Cardiac septum (tissue), 1 donor: ENCODE measurements around the gene CNTN5. TPM values are rescaled to one million over a fixed set of nuclear protein-coding genes. Genes with fewer than 3 reads are reported as not detected.
"Not testable (repeated sequence)": the region's sequence is repeated elsewhere in the genome, so short reads cannot be mapped to it uniquely, and the experiment has no call there.

Source experiments
- DNase-seq: peaks from one replicate; pipeline ENCODE4 v3.0.0-alpha.2; 2020; ENCODE audit warnings: low spot score
- intact Hi-C: fragments of 100-400 bp; cut with DNase I; formaldehyde crosslinking; loops from one replicate; pipeline ENCODE4 v1.14.0; 2022
- long read RNA-seq: library from polyadenylated mRNA; unstranded; transcript quantifications from one replicate; pipeline ENCODE4 v2.0.0, GENCODE V29; 2021
- total RNA-seq: library from RNA; stranded (reverse); fragmentation: NEBNext Ultra II Directional; extraction: Animal tissue kit (Norgen Biotek cat#: 25700); gene quantifications from one replicate; pipeline ENCODE4 v1.2.1, GENCODE V29; 2021
- donor health status: DM: no; HTN: no; CAD: no.

Gene CNTN5
- not detected for total RNA-seq
- long read RNA-seq: 0 reads

DNA sequence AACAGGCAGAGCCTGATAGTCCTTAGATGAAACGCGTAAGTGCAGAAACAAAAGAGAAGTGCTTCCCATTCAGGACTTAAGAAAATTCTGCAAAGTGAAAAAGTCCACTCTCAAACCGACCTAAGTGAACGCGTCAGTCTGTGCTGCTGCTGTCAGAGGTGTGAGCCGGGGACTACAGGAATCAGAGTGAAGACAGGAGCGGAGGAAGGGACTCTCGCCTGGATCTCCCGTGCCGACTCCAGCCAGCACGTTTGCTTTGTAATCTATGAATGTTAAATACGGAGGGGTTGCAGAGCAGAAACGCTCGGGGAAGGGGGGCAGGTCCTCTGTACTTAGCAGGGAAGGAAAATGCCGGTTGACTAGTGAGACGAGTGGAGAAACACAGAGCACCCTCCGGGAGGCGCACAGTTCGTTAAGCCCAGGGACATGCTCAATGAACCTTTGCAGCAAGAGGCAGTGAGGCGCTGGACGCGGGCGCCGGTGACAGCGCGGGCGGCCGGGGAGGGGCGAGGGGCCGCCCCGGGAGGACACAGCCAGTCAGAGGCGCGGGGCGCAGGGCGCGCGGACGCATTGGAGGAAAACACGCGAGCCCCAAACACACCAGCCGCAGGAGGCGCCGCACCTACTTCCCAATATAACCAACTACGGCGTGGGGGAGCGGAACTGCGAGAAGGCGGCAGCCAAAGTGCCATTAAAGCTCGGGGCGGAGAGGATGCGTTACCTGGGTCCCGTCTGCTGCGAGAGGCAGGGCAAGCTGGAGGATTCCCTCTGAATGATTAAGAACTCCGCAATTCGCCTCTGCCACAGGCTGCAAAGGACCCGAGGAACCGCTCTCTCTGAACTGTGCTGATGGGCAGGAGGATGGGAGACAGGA lies at the start of gene CNTN5:
Gene CNTN5 (plus strand): TSS at position 598 of the 874 bp plus-strand sequence.
- intact Hi-C loops: no loop called here
- no peak for DNase-seq

DNA sequence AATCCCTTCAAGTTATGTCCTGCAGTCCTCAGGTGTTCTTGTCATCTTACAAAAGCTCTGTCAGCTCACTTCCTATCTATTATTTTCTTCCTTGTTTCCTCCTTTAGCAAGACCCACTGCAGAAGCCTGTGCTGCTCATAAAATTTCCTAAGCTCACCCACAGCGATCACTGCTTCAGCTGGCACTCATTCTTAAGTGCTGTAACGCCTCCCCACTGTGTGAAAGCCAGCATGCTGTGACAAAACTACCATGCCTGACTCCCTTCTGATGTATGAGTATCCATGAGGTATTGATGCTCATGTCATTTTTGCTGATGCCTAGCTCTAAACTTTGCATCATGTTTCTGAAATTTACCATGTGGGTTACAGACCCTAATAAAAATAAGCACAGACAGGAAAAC lies 41.5 kb upstream of the CNTN5 start:
- DNase-seq: no peak
- intact Hi-C loops: no loop called here

DNA sequence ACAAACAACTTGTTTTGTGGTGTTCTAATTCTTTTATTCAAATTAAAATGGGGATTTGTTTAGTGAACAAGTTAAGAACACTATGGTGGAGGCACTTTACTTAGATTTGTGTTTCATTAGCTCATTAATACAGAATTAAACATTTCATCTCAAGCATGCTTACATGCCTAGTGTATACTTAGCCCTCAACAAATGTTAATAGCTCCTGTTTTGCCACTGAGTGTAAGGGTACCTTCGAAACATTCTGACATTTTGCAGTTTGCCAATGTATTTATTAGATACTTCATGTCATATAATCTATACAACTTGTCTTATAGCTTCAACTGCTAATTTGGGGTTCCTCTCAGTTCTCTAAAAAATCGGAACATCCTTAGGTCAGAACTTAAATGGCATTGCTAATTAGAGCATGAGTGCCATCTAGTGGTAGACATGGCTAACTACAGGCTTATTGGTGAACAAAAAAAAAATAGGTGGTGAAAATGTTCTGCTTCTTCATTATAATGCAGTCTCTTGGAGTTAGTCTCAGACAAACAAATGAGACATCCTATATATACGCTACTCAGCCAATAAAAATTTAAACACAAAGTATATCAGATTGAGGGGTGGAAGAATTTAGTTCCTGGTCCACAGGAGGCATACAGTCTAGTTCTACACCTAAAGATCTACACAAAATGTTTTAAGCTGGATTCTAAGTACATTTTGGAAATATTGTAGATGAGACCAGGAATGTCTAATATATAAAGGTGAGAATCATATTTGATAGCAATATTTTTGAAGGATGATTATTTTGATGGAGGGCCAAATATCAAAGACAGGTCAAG lies 4.9 kb upstream of the CNTN5 start:
- intact Hi-C loops: no loop called here
- DNase-seq: no peak

DNA sequence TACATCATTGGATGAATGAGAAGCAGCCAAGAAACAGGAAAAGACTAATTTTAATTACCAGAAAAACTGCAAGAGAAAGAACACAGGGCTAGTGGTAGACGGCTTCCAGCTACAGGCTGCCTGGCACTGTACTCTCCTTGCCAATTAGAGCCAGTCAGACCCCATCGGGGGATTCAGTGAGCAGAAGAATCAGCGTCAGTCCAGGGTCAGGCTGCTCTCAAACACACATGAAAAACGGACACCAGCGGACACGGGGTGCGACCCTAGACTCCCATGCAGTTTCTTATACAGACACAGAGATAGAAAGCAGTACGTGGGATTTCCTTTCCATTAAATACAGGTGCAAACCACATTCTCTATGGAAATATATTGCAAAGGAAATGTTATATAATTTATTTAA lies 1.1 kb upstream of the CNTN5 start:
- intact Hi-C loops: no loop called here
- DNase-seq: no peak

DNA sequence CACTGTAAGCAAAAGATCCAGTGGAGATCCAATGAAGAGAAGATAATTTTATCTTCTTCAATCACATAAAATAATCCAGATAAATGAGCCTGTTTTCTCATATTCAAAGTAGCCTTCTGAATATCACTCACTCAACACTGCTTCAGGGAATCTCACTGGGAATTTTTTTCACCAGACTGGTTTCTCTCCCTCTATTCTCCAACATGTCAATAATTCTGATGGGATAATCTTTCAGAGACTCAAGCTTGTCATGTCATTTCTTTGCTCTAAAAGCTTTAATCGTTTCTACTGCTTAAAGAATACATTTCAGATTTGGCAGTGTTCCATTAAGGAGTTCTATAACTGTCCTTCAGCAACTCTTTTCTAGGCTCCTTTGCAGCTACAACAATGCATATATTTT lies 16.3 kb downstream of the CNTN5 start:
- DNase-seq: no peak
- intact Hi-C loops: no loop called here

DNA sequence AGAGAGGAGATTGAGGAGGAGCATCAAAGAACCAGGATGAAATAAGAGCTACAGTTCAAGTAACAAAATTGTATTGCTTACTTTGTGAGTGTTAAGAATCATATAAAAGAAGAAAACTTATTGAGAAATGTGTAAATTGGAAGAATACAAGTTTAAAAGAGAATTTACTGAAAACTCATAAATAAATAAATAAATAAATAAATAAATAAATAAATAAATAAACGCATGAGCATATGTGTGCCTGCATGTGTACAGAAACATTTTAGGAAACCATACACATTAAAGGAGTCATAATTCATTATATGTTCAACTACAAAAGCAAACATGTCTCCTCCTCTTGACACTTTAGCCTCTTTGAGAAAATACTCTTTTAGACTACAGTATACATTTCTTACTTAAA lies 42.6 kb downstream of the CNTN5 start:
- intact Hi-C loops: no loop called here
- no peak for DNase-seq

DNA sequence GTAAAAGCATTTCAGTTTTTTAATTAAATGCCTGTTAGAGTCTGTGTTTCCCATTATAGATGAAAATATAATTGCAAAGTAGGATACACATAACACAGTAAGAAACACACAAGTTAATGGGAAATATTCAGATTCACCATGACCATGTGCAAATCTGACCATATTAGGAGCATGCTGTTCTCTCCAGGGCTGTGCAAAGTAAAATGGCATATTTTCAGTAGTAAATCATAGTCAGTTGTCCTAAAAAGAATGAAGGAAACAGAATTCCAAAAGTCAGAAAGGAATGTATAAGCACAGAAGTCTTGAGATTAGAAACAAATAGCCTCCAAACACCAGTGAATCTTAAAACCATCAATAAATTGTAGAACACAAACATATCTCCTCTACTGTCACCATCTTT lies 44.4 kb downstream of the CNTN5 start:
- intact Hi-C loops: no loop called here
- DNase-seq: no peak

DNA sequence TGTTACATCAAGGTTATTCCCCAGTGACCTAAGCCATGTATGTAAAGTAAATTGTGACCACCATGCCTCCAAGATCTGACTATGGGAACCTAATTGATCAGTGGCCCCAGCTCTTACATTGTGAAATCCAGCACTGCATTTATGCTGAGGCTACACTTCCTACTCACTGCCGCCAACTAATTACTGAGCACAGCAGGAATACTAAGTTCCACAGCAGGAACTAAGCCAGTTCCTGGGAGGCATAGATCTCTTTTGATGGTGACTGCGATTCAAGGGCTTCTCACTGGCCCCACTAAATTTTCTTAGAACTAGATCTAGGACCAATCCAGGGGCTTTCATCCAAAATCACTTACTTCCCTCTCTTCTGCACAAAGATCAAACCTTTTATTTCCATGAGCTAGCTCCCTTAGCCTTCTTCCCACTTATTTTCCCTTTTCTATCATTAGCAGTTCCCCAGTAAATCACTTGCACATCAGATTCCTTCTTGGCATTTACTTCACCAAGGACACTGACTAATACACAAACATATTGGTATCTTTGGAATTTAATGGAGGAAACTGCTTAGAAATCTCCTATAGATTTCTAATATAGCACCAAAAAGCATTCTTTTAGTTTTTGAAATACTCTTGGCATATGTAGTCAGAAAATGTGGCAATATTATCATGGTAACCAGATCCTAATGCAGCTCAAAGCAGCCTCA lies 46.0 kb downstream of the CNTN5 start:
- intact Hi-C loops: no loop called here
- DNase-seq: no peak

DNA sequence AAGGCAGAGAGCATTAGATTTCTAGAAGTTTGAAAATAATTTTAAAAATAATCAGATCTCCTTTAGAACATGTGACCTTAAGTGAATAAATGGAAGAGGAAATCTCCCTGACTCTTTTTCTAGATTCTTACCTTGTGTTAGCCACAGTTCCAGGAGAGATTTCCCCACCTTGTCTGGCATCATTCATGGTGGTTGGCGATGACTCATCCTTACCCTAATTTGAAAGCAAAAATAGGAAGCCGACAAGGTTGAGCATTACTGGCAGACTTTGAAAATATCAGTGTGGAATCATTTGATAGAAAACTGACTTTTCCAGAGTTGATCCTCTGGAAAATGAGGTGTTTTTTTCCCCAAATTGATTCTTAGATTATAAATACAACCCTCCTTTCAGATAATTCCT lies 48.1 kb downstream of the CNTN5 start:
- DNase-seq: no peak
- intact Hi-C loops: no loop called here

DNA sequence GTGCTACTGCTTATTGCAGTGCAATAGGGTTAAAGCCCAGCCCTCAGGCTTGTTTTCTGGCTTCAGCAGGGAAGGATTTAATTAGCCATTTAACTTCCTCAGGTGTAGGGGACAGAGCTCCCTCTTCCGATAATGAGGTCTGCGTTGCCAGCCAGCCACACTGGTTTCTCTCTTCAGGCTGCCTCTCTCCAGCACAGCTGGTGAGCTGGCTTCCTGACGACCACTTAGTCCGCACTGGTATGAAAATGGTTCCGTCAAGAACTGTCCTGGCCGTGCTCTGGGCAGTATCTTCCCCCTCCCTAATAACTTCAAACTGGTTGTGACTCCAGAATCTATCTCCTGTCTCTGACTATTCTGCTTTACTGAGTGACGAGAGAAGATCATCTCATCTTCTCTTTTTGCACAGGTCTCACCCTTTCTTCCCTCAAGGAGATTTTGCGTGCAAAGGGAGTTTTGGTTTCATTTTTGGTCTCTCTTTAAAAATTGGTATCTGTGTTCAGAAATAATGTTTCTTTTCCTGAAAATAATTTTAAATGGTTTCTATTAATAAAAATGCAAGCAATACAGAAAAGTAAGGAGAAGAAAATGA lies 49.2 kb downstream of the CNTN5 start:
- DNase-seq: no peak

DNA sequence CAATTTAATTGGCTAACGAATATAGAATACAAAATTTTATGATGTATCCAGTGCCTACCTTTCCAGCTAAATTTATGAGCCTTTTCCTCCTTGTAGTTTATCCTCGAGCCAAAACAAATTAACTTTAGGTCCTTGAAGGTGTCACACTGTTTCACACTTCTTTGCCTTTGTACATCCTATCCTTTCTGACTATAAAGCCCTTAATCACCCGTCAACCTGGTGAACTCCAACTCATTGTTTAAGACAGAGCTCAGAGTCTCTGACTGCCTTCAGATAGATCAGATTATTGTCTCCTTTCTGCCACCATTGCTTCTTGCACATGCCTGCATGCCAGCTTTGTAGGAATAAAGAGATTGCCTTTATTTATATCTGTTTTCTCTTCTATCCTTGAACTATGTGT lies 58.8 kb downstream of the CNTN5 start:
- intact Hi-C loops: no loop called here

More for the DNA sequence above, 49.2 kb downstream of the CNTN5 start:
- intact Hi-C loops: no loop called here

DNA sequence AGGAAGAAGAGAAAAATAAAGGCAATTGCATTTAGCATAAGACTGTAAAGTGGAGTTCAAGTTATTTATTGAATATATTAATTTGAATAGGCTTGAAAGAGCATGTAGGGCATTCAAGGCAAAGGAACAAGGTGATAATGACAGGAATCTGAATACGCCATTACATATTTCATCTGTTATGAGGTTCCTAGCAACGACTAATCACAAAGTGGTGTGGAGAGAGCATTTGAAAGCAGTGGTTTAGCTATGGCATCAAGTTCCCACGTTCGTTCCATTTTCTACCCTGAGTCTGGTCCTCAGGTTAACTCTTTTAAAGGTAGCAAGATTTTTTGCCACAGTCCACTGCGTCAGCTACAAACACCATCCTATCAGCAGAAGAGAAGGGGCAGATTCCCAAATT lies 59.4 kb downstream of the CNTN5 start:
- DNase-seq: no peak
- intact Hi-C loops: no loop called here

More for the DNA sequence above, 58.8 kb downstream of the CNTN5 start:
- DNase-seq: no peak

DNA sequence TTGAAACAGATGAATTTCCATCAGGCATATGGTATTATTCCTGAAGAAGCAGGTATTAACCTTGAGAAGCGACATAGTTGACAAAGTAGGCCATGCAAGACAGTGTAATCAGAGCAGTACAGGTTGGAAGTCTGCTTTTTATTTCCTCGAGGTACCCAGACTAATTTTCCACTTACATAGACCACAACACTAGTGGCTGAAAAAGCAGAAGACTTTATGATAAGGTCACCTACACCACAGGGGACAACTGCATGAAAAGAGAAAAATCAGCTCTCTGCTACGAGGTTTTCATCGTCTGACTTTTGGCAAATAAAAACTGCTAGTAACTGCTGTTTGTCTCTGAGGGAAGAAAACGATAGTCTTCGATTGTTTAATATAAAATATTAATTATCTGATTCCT lies 77.5 kb downstream of the CNTN5 start:
- intact Hi-C loops: no loop called here
- no peak for DNase-seq

DNA sequence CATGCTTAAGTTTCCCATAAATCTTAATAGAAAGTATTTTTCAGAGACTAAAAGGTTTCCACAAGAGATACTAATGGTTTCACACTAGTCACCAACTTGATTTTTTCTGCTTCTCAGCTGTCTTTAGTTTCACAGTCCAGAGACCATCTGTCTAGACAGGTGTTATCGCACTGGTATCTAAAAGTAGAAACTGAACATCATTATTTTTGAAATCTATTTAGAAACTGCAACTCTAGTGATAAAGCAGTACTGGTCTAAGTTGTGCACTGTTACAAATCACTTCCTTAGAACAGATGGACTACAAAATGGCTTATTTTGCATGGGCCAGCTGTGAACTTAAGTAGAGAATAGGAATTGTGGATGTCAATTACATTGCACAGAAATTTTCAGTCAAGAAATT lies 78.0 kb downstream of the CNTN5 start:
- no peak for DNase-seq
- intact Hi-C loops: no loop called here

DNA sequence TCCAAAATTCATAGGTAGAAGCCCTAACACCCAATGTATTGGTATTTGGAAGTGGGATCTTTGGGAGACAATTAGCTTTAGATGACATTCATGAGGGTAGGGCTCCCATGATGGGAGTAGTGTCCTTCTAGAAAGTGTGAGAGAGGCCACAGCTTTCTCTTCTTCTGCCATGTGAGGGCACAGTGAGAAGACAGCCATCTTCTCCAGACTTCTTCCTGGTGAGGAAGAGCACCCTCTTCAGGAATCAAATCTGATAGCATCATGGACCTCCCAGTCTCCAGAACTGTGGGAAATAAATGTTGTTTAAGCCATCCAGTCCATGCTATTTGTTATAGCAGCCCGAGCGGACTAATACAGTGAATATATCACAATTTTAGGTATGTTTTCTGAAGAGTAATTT lies 96.9 kb downstream of the CNTN5 start:
- no peak for DNase-seq
- intact Hi-C loops: no loop called here

DNA sequence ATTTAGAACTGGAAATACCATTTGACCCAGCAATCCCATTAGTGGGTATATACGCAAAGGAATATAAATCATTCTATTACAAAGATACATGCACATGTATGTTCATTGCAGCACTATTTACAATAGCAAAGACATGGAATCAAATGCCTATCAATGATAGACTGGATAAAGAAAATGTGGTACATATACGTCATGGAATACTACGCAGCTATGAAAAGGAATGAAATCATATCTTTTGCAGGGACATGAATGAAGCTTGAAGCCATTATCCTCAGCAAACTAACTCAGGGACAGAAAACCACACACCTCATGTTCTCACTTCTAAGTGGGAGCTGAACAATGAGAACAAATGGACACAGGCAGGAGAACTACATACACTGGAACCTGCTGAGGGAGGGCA lies 113.1 kb downstream of the CNTN5 start:
- DNase-seq, intact Hi-C loops: not testable (repeated sequence)

DNA sequence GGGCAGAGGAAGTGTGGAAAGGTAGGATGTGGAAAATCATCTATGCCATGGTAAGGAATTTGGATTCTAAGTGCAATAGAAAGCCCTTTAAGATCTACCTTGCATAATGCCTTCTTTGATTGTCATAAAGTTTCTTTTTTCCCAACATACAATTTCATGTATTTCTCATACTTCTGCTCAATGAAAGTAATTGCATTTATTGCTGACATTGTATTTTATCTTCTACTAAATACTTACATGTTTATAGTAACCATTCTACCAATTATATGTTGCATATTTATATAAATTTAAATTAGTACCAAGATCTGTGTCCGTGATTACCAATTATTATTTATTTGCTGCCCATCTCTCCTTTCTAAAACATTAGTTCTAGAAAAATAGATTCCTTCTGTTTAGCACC lies 114.8 kb downstream of the CNTN5 start:
- intact Hi-C loops: no loop called here
- DNase-seq: no peak

DNA sequence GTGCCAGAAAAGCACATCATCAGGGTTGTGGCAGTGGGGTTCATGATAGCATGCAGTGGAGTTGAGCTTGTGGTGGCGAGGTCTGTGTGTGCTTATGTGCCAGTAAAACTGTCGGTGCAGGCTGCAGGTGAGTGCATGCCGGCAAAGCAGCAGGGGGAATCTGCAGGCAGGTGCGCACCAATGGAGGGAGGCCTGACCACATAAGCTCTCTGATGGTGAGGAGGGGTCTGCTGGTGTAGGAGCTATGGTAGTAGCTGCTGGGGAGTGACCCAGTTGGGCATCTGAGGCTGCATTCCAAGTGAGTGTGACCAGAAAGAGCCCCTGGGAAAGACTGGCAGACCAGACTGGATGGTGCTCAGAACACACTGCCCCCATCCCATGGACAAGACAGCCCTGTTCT lies 121.5 kb downstream of the CNTN5 start:
- intact Hi-C loops: no loop called here
- no peak for DNase-seq

DNA sequence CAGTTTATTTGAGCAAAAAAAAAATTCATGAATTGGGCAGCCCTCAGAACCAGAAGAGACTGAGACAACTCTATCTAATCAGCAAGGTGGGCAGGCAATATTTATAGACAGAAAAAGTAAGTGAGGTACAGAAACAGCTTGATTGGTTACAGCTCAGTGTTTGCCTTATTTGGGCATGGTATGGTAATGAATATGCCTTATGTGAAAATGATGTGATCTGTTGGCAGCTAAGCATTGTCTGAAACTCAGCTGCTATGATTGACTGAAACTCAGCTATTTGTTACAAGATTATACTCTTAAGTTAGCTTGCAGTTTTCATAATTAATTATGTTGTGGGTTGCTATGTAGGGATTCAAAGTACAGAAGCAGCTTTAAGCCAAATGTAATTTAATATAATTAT lies 127.6 kb downstream of the CNTN5 start:
- DNase-seq: no peak
- intact Hi-C loops: no loop called here

DNA sequence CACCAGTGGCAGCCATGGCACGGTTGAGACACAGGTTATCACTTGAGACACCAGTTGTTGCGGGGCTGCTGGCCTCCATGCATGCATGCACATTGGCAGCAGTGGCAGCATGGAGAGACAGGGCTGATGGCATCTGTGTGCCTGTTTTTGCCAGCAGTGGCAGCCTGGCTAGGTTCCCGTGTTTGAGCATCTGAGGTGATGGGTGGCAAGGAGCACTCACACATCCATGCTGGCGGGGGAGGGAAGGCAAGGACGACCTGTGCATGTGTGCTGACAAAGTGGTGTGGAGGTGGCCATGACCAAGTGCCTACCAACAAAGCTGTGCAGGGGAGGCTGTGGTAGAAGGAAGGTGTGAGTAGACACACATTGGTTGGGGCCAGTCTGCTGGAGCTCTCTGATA lies 133.5 kb downstream of the CNTN5 start:
- intact Hi-C loops: no loop called here
- no peak for DNase-seq
